EH (cell line): ENCODE data around the gene MBOAT7.

Experiments used
- DNase-seq: peaks from one replicate; pipeline ENCODE4 v3.0.0-alpha.2; 2015; ENCODE audit warnings: low read depth

The MBOAT7 gene

GRCh38 chr19:54141356-54141755 is 48.0 kb downstream of the MBOAT7 start:
- peak; percentile 34 for DNase-seq

- no peak for DNase-seq
These were observed 50.7 kb downstream of the MBOAT7 start for GRCh38 chr19:54138489-54139256.

GRCh38 chr19:54137699-54138488 is 51.5 kb downstream of the MBOAT7 start, which contains the start of gene CNOT3:
Gene CNOT3, plus strand, starts transcription at chr19:54137762. Its CDS starts 5,217 bp downstream, at chr19:54142979.
- DNase-seq: no peak

GRCh38 chr19:54136864-54137698 is 52.3 kb downstream of the MBOAT7 start:
- peak; percentile 100 for DNase-seq

- no peak for DNase-seq
These were observed 53.1 kb downstream of the MBOAT7 start for GRCh38 chr19:54136086-54136863.

GRCh38 chr19:54133957-54134590 is 55.3 kb downstream of the MBOAT7 start:
- no peak for DNase-seq

- no peak for DNase-seq
These were observed 55.9 kb downstream of the MBOAT7 start for GRCh38 chr19:54133312-54133956.

- no peak for DNase-seq
These were observed 59.8 kb downstream of the MBOAT7 start for GRCh38 chr19:54129617-54129996.

GRCh38 chr19:54128796-54129616 is 60.4 kb downstream of the MBOAT7 start:
- DNase-seq: no peak

- DNase-seq: no peak
These were observed 61.0 kb downstream of the MBOAT7 start for GRCh38 chr19:54128441-54128725.

- no peak for DNase-seq
These were observed 61.5 kb downstream of the MBOAT7 start for GRCh38 chr19:54127688-54128440.

GRCh38 chr19:54125713-54126112 is 63.7 kb downstream of the MBOAT7 start:
- no peak for DNase-seq

GRCh38 chr19:54124393-54124792 is 65.0 kb downstream of the MBOAT7 start:
- DNase-seq: no peak

- DNase-seq: no peak
These were observed 65.7 kb downstream of the MBOAT7 start for GRCh38 chr19:54123682-54124081.
